HFFc6 (cell line): ENCODE measurements around the gene FHL2. TPM values are rescaled to one million over a fixed set of nuclear protein-coding genes. Genes with fewer than 3 reads are reported as not detected.
A peak's percentile ranks its signal among the peaks of the same experiment; 100 is the strongest.
"Not testable (repeated sequence)": the region's sequence is repeated elsewhere in the genome, so short reads cannot be mapped to it uniquely, and the experiment has no call there.

Source experiments
- DNase-seq: peaks from one replicate; pipeline ENCODE4 v3.0.0-alpha.2; 2018
- H3K27ac Mint-ChIP-seq: 2 replicates; pipeline ENCODE4 v1.8.0; 2020; ENCODE audit warnings: mild to moderate bottlenecking, mixed read lengths
- H3K27me3 Mint-ChIP-seq: 2 replicates; pipeline ENCODE4 v1.8.0; 2021; ENCODE audit warnings: mild to moderate bottlenecking, moderate library complexity, mixed read lengths; ENCODE audit not compliant: insufficient read depth
- H3K36me3 Mint-ChIP-seq: 2 replicates; pipeline ENCODE4 v1.8.0; 2021; ENCODE audit warnings: low read depth, mixed read lengths
- H3K4me1 Mint-ChIP-seq: 2 replicates; pipeline ENCODE4 v1.8.0; 2020; ENCODE audit warnings: low read depth, mixed read lengths
- H3K4me3 Mint-ChIP-seq: 2 replicates; pipeline ENCODE4 v1.8.0; 2020; ENCODE audit warnings: mild to moderate bottlenecking, moderate library complexity, mixed read lengths
- H3K9me3 Mint-ChIP-seq: 2 replicates; pipeline ENCODE4 v1.8.0; 2020; ENCODE audit warnings: mild to moderate bottlenecking, mixed read lengths
- CTCF ChIP-seq: fragments of 200-600 bp; sonication (generic); IDR thresholded peaks from 2 replicates; pipeline ENCODE4 v1.5.0; 2021; ENCODE audit warnings: antibody characterized with exemption, mild to moderate bottlenecking
- total RNA-seq, 6 experiments: library from RNA; stranded (reverse); fragmentation: NEBNext Ultra II Directional; extraction: Animal tissue kit (Norgen Biotek cat#: 25700); gene quantifications; 2 replicates in 1 of 6; 3 replicates in 5 of 6; pipeline ENCODE4 v1.2.3, GENCODE V29; 2021

FHL2 gene
- total RNA-seq, 6 experiments from 2014 or later: 211 to 281 (median 243) TPM

- Mint-ChIP-seq H3K9me3 (no peaks in the 10 kb centered on the region), H3K27me3 (no peaks in the 10 kb centered on the region; the same call in 1 of the 2 replicates), H3K36me3 (no peaks in the 10 kb centered on the region; the same call in 1 of the 2 replicates), H3K4me3 (peak overlapping the region; percentile 89), H3K4me1 (peaks cover 61% of the 10 kb centered on the region), H3K27ac (peak overlapping the region; percentile 77)
- DNase-seq: no peak
- no peak for TF ChIP-seq CTCF
Observed at GRCh38 chr2:105329197-105329554, 69.7 kb downstream of the FHL2 start.

GRCh38 chr2:105328281-105329196, 70.3 kb downstream of the FHL2 start:
- DNase-seq: peak; percentile 67
- peak overlapping the region; percentile 77 for H3K27ac Mint-ChIP-seq
- H3K9me3 Mint-ChIP-seq: no peaks in the 10 kb centered on the region

GRCh38 chr2:105327690-105328089, 71.2 kb downstream of the FHL2 start:
- Mint-ChIP-seq H3K36me3 (peaks cover 3% of the 10 kb centered on the region; the same call in 1 of the 2 replicates), H3K27ac (peak overlapping the region; percentile 77), H3K4me1 (peaks cover 76% of the 10 kb centered on the region), H3K27me3 (no peaks in the 10 kb centered on the region; the same call in 1 of the 2 replicates), H3K9me3 (no peaks in the 10 kb centered on the region), H3K4me3 (peak overlapping the region; percentile 89)
- TF ChIP-seq CTCF: no peak
- DNase-seq: no peak

More at GRCh38 chr2:105328281-105329196, 70.3 kb downstream of the FHL2 start:
- H3K4me3 Mint-ChIP-seq: peak overlapping the region; percentile 89
- no peaks in the 10 kb centered on the region for H3K36me3 Mint-ChIP-seq
- peaks cover 67% of the 10 kb centered on the region for H3K4me1 Mint-ChIP-seq
- TF ChIP-seq CTCF: no peak
- H3K27me3 Mint-ChIP-seq: no peaks in the 10 kb centered on the region; the same call in 1 of the 2 replicates

GRCh38 chr2:105327271-105327670, 71.6 kb downstream of the FHL2 start:
- not testable (repeated sequence) for H3K36me3 Mint-ChIP-seq, H3K9me3 Mint-ChIP-seq, H3K27me3 Mint-ChIP-seq, H3K4me3 Mint-ChIP-seq, DNase-seq
- H3K27ac Mint-ChIP-seq: peak overlapping the region; percentile 77; the same call in 1 of the 2 replicates
- peaks cover 80% of the 10 kb centered on the region for H3K4me1 Mint-ChIP-seq

GRCh38 chr2:105325389-105325963, 73.4 kb downstream of the FHL2 start:
- Mint-ChIP-seq H3K27ac (peak overlapping the region; percentile 97), H3K4me3 (peak overlapping the region; percentile 77), H3K4me1 (peaks cover 85% of the 10 kb centered on the region), H3K27me3 (no peaks in the 10 kb centered on the region; the same call in 1 of the 2 replicates), H3K9me3 (no peaks in the 10 kb centered on the region), H3K36me3 (peaks cover 7% of the 10 kb centered on the region; the same call in 1 of the 2 replicates)
- DNase-seq: peak; percentile 76
- no peak for TF ChIP-seq CTCF

- H3K9me3 Mint-ChIP-seq: no peaks in the 10 kb centered on the region
- H3K36me3 Mint-ChIP-seq: peaks cover 7% of the 10 kb centered on the region; the same call in 1 of the 2 replicates
- no peaks in the 10 kb centered on the region for H3K27me3 Mint-ChIP-seq
- H3K4me1 Mint-ChIP-seq: peaks cover 85% of the 10 kb centered on the region
- H3K4me3 Mint-ChIP-seq: peak overlapping the region; percentile 77
- H3K27ac Mint-ChIP-seq: peak overlapping the region; percentile 97
- no peak for TF ChIP-seq CTCF
- peak; percentile 67 for DNase-seq
Observed at GRCh38 chr2:105324732-105325131, 74.1 kb downstream of the FHL2 start.
